Liver (tissue), 9 donors: ENCODE results near the gene LPP. TPM values are rescaled to one million over a fixed set of nuclear protein-coding genes. Genes with fewer than 3 reads are reported as not detected.

Experiments
- DNase-seq: peaks from one replicate; pipeline ENCODE4 v3.0.0-alpha.2; 2017; ENCODE audit warnings: low spot score
- H3K27ac ChIP-seq, 2 donors: one replicate each; pipeline ENCODE4 v1.7.0; 2013; ENCODE audit warnings: inconsistent platforms in 2 of 2, low read length in 2 of 2, control low read depth in 1 of 2, low read depth in 1 of 2, mild to moderate bottlenecking in 1 of 2
- H3K27me3 ChIP-seq, 4 donors: one replicate each; pipeline versions ENCODE4 v1.6.1 to v1.7.0; 2013; ENCODE audit warnings: low read length in 3 of 4, inconsistent platforms in 1 of 4, mild to moderate bottlenecking in 1 of 4, moderate library complexity in 1 of 4; ENCODE audit not compliant: control insufficient read depth in 4 of 4, insufficient read depth in 4 of 4
- H3K36me3 ChIP-seq, 4 donors: one replicate each; pipeline versions ENCODE4 v1.6.1 to v1.7.0; 2013; ENCODE audit warnings: low read length in 3 of 4, mild to moderate bottlenecking in 3 of 4, low read depth in 1 of 4, moderate library complexity in 1 of 4; ENCODE audit not compliant: control insufficient read depth in 4 of 4, insufficient read depth in 3 of 4
- H3K4me1 ChIP-seq, 4 donors: one replicate each; pipeline versions ENCODE4 v1.6.1 to v1.7.0; 2013; ENCODE audit warnings: low read length in 3 of 4, mild to moderate bottlenecking in 3 of 4, moderate library complexity in 1 of 4; ENCODE audit not compliant: control insufficient read depth in 4 of 4, insufficient read depth in 4 of 4
- H3K4me3 ChIP-seq, 3 donors: one replicate each; pipeline versions ENCODE4 v1.6.1 to v1.7.0; 2013; ENCODE audit warnings: low read length in 3 of 3, control low read depth in 1 of 3, low read depth in 1 of 3, mild to moderate bottlenecking in 1 of 3
- H3K9ac ChIP-seq, 2 donors: one replicate each; pipeline ENCODE4 v1.7.0; 2013; ENCODE audit warnings: low read length in 2 of 2, mild to moderate bottlenecking in 2 of 2, moderate library complexity in 2 of 2, control low read depth in 1 of 2, low read depth in 1 of 2
- H3K9me3 ChIP-seq, 4 donors: one replicate each; pipeline versions ENCODE4 v1.6.1 to v1.7.0; 2013; ENCODE audit warnings: low read length in 3 of 4; ENCODE audit not compliant: control insufficient read depth in 4 of 4
- EGR1 ChIP-seq, 2 donors: IDR thresholded peaks; 2 replicates each; pipeline ENCODE4 v1.6.1; 2016 to 2018; ENCODE audit warnings: antibody characterized with exemption in 2 of 2, low read depth in 2 of 2
- FOXA1 ChIP-seq: IDR thresholded peaks from 2 replicates; pipeline ENCODE4 v1.6.1; 2016; ENCODE audit warnings: antibody characterized with exemption
- FOXA2 ChIP-seq: IDR thresholded peaks from 2 replicates; pipeline ENCODE4 v1.6.1; 2016; ENCODE audit warnings: antibody characterized with exemption
- GABPA ChIP-seq, 2 donors: IDR thresholded peaks in 1 of 2; conservative IDR thresholded peaks in 1 of 2; 2 replicates each; pipeline ENCODE4 v1.6.1; 2016; ENCODE audit warnings: antibody characterized with exemption in 2 of 2, mild to moderate bottlenecking in 1 of 2, moderate library complexity in 1 of 2
- HNF4A ChIP-seq, 2 donors: conservative IDR thresholded peaks; 2 replicates each; pipeline ENCODE4 v1.6.1; 2016; ENCODE audit warnings: antibody characterized with exemption in 2 of 2, mild to moderate bottlenecking in 2 of 2
- HNF4G ChIP-seq: IDR thresholded peaks from 2 replicates; pipeline ENCODE4 v1.6.1; 2016; ENCODE audit warnings: antibody characterized with exemption
- JUND ChIP-seq, 2 donors: IDR thresholded peaks; 2 replicates each; pipeline ENCODE4 v1.6.1; 2016; ENCODE audit warnings: antibody characterized with exemption in 2 of 2
- MAX ChIP-seq: IDR thresholded peaks from 2 replicates; pipeline ENCODE4 v1.6.1; 2016; ENCODE audit warnings: antibody characterized with exemption
- NR2F2 ChIP-seq: IDR thresholded peaks from 2 replicates; pipeline ENCODE4 v1.6.1; 2016; ENCODE audit warnings: antibody characterized with exemption
- RAD21 ChIP-seq, 2 donors: IDR thresholded peaks; 2 replicates each; pipeline ENCODE4 v1.6.1; 2016; ENCODE audit warnings: antibody characterized with exemption in 2 of 2, mild to moderate bottlenecking in 2 of 2
- REST ChIP-seq: IDR thresholded peaks from 2 replicates; pipeline ENCODE4 v1.6.1; 2016; ENCODE audit warnings: antibody characterized with exemption, mild to moderate bottlenecking
- RXRA ChIP-seq, 2 donors: IDR thresholded peaks; 2 replicates each; pipeline ENCODE4 v1.6.1; 2017 to 2018; ENCODE audit warnings: antibody characterized with exemption in 2 of 2, mild to moderate bottlenecking in 1 of 2
- SP1 ChIP-seq: IDR thresholded peaks from 2 replicates; pipeline ENCODE4 v1.6.1; 2018; ENCODE audit warnings: antibody characterized with exemption, mild to moderate bottlenecking
- TAF1 ChIP-seq: conservative IDR thresholded peaks from 2 replicates; pipeline ENCODE4 v1.6.1; 2016; ENCODE audit warnings: antibody characterized with exemption, mild to moderate bottlenecking
- YY1 ChIP-seq: IDR thresholded peaks from 2 replicates; pipeline ENCODE4 v1.6.1; 2016; ENCODE audit warnings: antibody characterized with exemption, mild to moderate bottlenecking
- ZBTB33 ChIP-seq: IDR thresholded peaks from 2 replicates; pipeline ENCODE4 v1.6.1; 2016; ENCODE audit warnings: antibody characterized with exemption
- WGBS: extraction: QIAGEN DNeasy Blood & Tissue Kit; methylation state at CpG from one replicate; pipeline ENCODE4 v1.1.7; 2013; 5-methylcytosine and 5-hydroxymethylcytosine counted together
- polyA plus RNA-seq, 2 donors: library from polyadenylated mRNA; stranded (reverse) in 1 of 2; unstranded in 1 of 2; fragments of 200-250 nt in 1 of 2; fragments of >200 nt in 1 of 2; fragmentation: Nextera tagmentation in 1 of 2; extraction: Ambion mirVana in 1 of 2; gene quantifications; one replicate each; pipeline versions ENCODE4 v1.2.1 to v1.2.3, GENCODE V29; 2013 to 2015
- total RNA-seq, 2 donors: library from RNA; depleted of rRNA; stranded (reverse); fragments of >200 nt; gene quantifications; one replicate each; pipeline ENCODE4 v1.2.3, GENCODE V29; 2014
- TF ChIP-seq, protein P1 (sequence below): fragments of 150-350 bp; IDR thresholded peaks from 2 replicates; pipeline ENCODE4 v1.5.1; 2017; ENCODE audit warnings: improper control_type of control experiment, low read depth, low read length; ENCODE audit not compliant: missing input control
- donor health status: healthy.
- donor health status: healthy.
- donor health status: healthy.
- donor health status: healthy.
- donor health status: healthy.

The LPP gene
- total and polyA plus RNA-seq, 4 donors = 3.3 to 53.7 (median 28.2) TPM

DNA sequence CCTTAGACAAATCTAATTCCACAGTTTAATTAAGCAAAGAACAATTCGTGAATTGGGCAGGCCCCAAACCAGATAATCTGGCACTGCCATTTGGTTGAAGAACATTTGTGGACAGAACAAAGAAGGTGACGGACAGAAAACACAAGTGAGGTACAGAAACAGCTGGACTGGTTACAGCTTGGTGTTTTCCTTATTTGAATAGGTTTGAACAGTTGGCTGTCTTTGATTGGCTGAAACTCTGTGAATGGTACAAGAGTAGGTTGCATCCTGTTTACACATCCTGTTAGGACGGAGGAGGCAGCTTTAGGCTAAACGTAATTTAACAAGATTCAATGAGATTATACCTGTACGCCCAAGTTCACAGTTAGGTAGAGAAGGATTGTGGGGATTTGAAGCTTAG is 114.4 kb downstream of the LPP start:
- TF ChIP-seq REST (no peak), FOXA1 (no peak), HNF4A (conservative IDR thresholded peaks at IDR 0.05) (no peak), GABPA (IDR thresholded peaks at IDR 0.05 in 1 of 2, conservative IDR thresholded peaks at IDR 0.05 in 1 of 2) (no peak), SP1 (no peak), FOXA2 (no peak), MAX (no peak), ZBTB33 (no peak), EGR1 (IDR thresholded peaks at IDR 0.05; ENCODE audit: low read depth in 2 of 2) (no peak), NR2F2 (no peak), HNF4G (no peak), YY1 (no peak), RAD21 (IDR thresholded peaks at IDR 0.05) (no peak), JUND (IDR thresholded peaks at IDR 0.05) (no peak), TAF1 (no peak)
- TF ChIP-seq, protein P1, sequence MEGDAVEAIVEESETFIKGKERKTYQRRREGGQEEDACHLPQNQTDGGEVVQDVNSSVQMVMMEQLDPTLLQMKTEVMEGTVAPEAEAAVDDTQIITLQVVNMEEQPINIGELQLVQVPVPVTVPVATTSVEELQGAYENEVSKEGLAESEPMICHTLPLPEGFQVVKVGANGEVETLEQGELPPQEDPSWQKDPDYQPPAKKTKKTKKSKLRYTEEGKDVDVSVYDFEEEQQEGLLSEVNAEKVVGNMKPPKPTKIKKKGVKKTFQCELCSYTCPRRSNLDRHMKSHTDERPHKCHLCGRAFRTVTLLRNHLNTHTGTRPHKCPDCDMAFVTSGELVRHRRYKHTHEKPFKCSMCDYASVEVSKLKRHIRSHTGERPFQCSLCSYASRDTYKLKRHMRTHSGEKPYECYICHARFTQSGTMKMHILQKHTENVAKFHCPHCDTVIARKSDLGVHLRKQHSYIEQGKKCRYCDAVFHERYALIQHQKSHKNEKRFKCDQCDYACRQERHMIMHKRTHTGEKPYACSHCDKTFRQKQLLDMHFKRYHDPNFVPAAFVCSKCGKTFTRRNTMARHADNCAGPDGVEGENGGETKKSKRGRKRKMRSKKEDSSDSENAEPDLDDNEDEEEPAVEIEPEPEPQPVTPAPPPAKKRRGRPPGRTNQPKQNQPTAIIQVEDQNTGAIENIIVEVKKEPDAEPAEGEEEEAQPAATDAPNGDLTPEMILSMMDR = no peak
- no peak for DNase-seq
- no peaks in the 10 kb centered on the region for H3K9me3 ChIP-seq
- no peak overlapping the region for H3K4me3 ChIP-seq
- H3K36me3 ChIP-seq = peaks cover 0 to 2% (median 0%) of the 10 kb centered on the region in 4 donors
- no peak overlapping the region for H3K27ac ChIP-seq
- no peak overlapping the region for H3K9ac ChIP-seq
- H3K4me1 ChIP-seq = peaks cover 8 to 59% (median 43%) of the 10 kb centered on the region in 4 donors
- H3K27me3 ChIP-seq = no peaks in the 10 kb centered on the region
- WGBS = 76% methylated on average over 5 of the region's 5 CpGs

DNA sequence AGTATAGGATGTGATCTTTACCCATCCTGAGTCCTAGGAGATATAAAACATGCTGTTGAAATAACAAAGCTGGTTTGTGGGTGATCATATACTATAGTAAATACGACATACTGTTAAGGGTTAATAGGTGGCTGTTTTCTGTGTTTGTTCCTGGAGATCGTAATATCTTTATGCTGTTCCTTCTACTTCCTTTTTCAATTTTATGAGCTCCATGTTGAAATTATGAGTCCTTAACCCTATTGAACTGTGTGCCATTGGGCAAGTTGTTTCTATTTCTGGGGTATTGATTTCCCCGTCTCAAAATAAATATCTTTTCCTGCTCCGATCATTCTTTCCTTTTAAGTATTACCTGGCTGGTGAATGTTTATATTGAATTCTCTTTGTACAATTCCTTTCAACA is 115.1 kb downstream of the LPP start:
- peak; percentile 72 to 75 for TF ChIP-seq HNF4A (conservative IDR thresholded peaks at IDR 0.05)
- TF ChIP-seq FOXA2 = no peak
- TF ChIP-seq YY1 = peak; percentile 33
- peak in 1 of 2 donors; percentile 32 for TF ChIP-seq JUND (IDR thresholded peaks at IDR 0.05)
- no peak for TF ChIP-seq SP1
- TF ChIP-seq RXRA (IDR thresholded peaks at IDR 0.05) = peak; percentile 43 to 73
- TF ChIP-seq FOXA1 = no peak
- no peak for TF ChIP-seq TAF1
- TF ChIP-seq RAD21 (IDR thresholded peaks at IDR 0.05) = peak in 1 of 2 donors; percentile 54
- no peak for DNase-seq
- H3K9me3 ChIP-seq = no peaks in the 10 kb centered on the region
- H3K27ac ChIP-seq = peak overlapping the region; percentile 21 to 36
- no peaks in the 10 kb centered on the region for H3K27me3 ChIP-seq
- no peak overlapping the region for H3K9ac ChIP-seq
- peaks cover 0 to 2% (median 0%) of the 10 kb centered on the region in 4 donors for H3K36me3 ChIP-seq
- no peak overlapping the region for H3K4me3 ChIP-seq
- peaks cover 7 to 52% (median 37%) of the 10 kb centered on the region in 4 donors for H3K4me1 ChIP-seq
- WGBS = 38% methylated on average over 4 of the region's 4 CpGs
